HepG2 (cell line): ENCODE data around the gene GRK5. TPM values are rescaled to one million over a fixed set of nuclear protein-coding genes. Genes with fewer than 3 reads are reported as not detected.

ENCODE experiments used
- ATF5 ChIP-seq: sonication (generic); formaldehyde crosslinking; IDR thresholded peaks from 2 replicates; pipeline ENCODE4 v1.4.0; 2020; ENCODE audit warnings: mild to moderate bottlenecking, low read depth, missing genetic modification reagents
- E2F2 ChIP-seq: sonication (generic); formaldehyde crosslinking; IDR thresholded peaks from 2 replicates; pipeline ENCODE4 v1.4.0; 2020; ENCODE audit warnings: missing genetic modification reagents, borderline replicate concordance
- MTF1 ChIP-seq: sonication (generic); formaldehyde crosslinking; IDR thresholded peaks from 2 replicates; pipeline ENCODE4 v1.5.0; 2020; ENCODE audit warnings: missing genetic modification reagents
- NFRKB ChIP-seq: fragments of 450-650 bp; IDR thresholded peaks from 2 replicates; pipeline ENCODE4 v1.6.1; 2017
- PCBP1 ChIP-seq: fragments of 200-400 bp; formaldehyde crosslinking; IDR thresholded peaks from 2 replicates; pipeline ENCODE4 v1.6.1; 2017; ENCODE audit warnings: mild to moderate bottlenecking, low read depth, low read length, borderline replicate concordance
- POGK ChIP-seq: sonication (generic); formaldehyde crosslinking; conservative IDR thresholded peaks from 2 replicates; pipeline ENCODE4 v1.8.0; 2022; ENCODE audit warnings: mild to moderate bottlenecking, moderate library complexity, missing genetic modification reagents
- RORA ChIP-seq: sonication (generic); formaldehyde crosslinking; IDR thresholded peaks from 2 replicates; pipeline ENCODE4 v1.5.0; 2020; ENCODE audit warnings: mild to moderate bottlenecking, missing genetic modification reagents, moderate library complexity
- TIGD3 ChIP-seq: sonication (generic); formaldehyde crosslinking; IDR thresholded peaks from 2 replicates; pipeline ENCODE4 v1.5.1; 2020; ENCODE audit warnings: mild to moderate bottlenecking, missing genetic modification reagents, borderline replicate concordance
- ZNF335 ChIP-seq: sonication (generic); formaldehyde crosslinking; IDR thresholded peaks from 2 replicates; pipeline ENCODE4 v1.4.0; 2020; ENCODE audit warnings: missing genetic modification reagents
- polyA plus RNA-seq, 8 experiments: library from polyadenylated mRNA; depleted of rRNA in 3 of 8; stranded (reverse) in 7 of 8; unstranded in 1 of 8; fragments of >200 nt; fragmentation: Illumina TruSeq in 4 of 8; extraction: Trizol in 4 of 8; gene quantifications; 2 replicates each; pipeline versions ENCODE4 v1.2.1 to v1.2.3, GENCODE V29; 2011 to 2016; ENCODE audit warnings: low read depth in 4 of 8, missing spikeins in 1 of 8, mixed read lengths in 1 of 8; ENCODE audit not compliant: insufficient read depth in 1 of 8
- total RNA-seq, 5 experiments: library from RNA; depleted of rRNA; stranded (reverse); fragments of >200 nt; fragmentation: Illumina TruSeq; extraction: Trizol; gene quantifications; 2 replicates each; pipeline ENCODE4 v1.2.3, GENCODE V29; 2016; ENCODE audit warnings: low read depth in 1 of 5

GRK5 gene
- total and polyA plus RNA-seq, 2 of the 13 experiments (the other 11 are each of a cell fraction or from before 2014, with no cell fraction given) = 10.4 to 12.6 TPM

GRCh38 chr10:119178372-119179119 is 28.8 kb upstream of the GRK5 start, which contains the start of gene PRDX3 (continued):
- TF ChIP-seq PCBP1 (no peak), POGK (CRISPR knock-in tag) (0 out of 2 replicates have a peak, but pooled peaks have one; percentile 53), ZNF335 (CRISPR knock-in tag) (peak; percentile 48), ATF5 (CRISPR knock-in tag) (no peak), MTF1 (CRISPR knock-in tag) (no peak), RORA (no peak), NFRKB (no peak), TIGD3 (CRISPR knock-in tag) (no peak), E2F2 (CRISPR knock-in tag) (no peak)
